ENCODE measurements around the gene SRR. TPM values are rescaled to one million over a fixed set of nuclear protein-coding genes. Genes with fewer than 3 reads are reported as not detected.
"Not testable (repeated sequence)": the region's sequence is repeated elsewhere in the genome, so short reads cannot be mapped to it uniquely, and the experiment has no call there.

The SRR gene
- total RNA-seq (10 to 100 TPM in 1 of 2 donors, 1 to 10 TPM in 1; 9.2 to 11.8 TPM), polyA plus RNA-seq (ENCODE audit: insufficient read length in 6 of 6) (10 to 100 TPM; 21.8 to 27.0 (median 23.9) TPM)
- long read RNA-seq, donor 1, transcript SRR-201 (8 exons, 2,728 nt) = major isoform, 10 of 26 reads
- long read RNA-seq, donor 1, partial matches to known transcripts = 5 of 26 reads
- long read RNA-seq, donor 1, other reads (novel, unspliced or antisense) = 11 of 26 reads
- long read RNA-seq, donor 2, transcript SRR-201 (8 exons, 2,728 nt) = major isoform, 15 of 23 reads
- long read RNA-seq, donor 2, partial matches to known transcripts = 0 of 23 reads
- long read RNA-seq, donor 2, other reads (novel, unspliced or antisense) = 8 of 23 reads
- long read RNA-seq, donor 3, transcript SRR-201 (8 exons, 2,728 nt) = major isoform, 5 of 5 reads
- long read RNA-seq, donor 3, partial matches to known transcripts = 0 of 5 reads
- long read RNA-seq, donor 3, other reads (novel, unspliced or antisense) = 0 of 5 reads
- long read RNA-seq, donor 4, partial matches to known transcripts = 0 of 4 reads
- long read RNA-seq, donor 4, other reads (novel, unspliced or antisense) = 2 of 4 reads
- long read RNA-seq, donor 5, transcript SRR-201 (8 exons, 2,728 nt) = major isoform, 7 of 7 reads
- long read RNA-seq, donor 5, partial matches to known transcripts = 0 of 7 reads
- long read RNA-seq, donor 5, other reads (novel, unspliced or antisense) = 0 of 7 reads
- long read RNA-seq, donor 6, transcript SRR-201 (8 exons, 2,728 nt) = major isoform, 9 of 9 reads
- long read RNA-seq, donor 6, partial matches to known transcripts = 0 of 9 reads
- long read RNA-seq, donor 6, other reads (novel, unspliced or antisense) = 0 of 9 reads
- long read RNA-seq, donor 7, transcript SRR-201 (8 exons, 2,728 nt) = major isoform, 7 of 7 reads
- long read RNA-seq, donor 7, partial matches to known transcripts = 0 of 7 reads
- long read RNA-seq, donor 7, other reads (novel, unspliced or antisense) = 0 of 7 reads
- long read RNA-seq, donor 8, partial matches to known transcripts = 0 of 10 reads
- long read RNA-seq, donor 8, other reads (novel, unspliced or antisense) = 6 of 10 reads
- long read RNA-seq, donor 9 = 0 reads
- long read RNA-seq, donor 10, transcript SRR-201 (8 exons, 2,728 nt) = major isoform, 7 of 9 reads
- long read RNA-seq, donor 10, partial matches to known transcripts = 0 of 9 reads
- long read RNA-seq, donor 10, other reads (novel, unspliced or antisense) = 2 of 9 reads
- long read RNA-seq, donor 11 = 0 reads
- long read RNA-seq, donor 12, partial matches to known transcripts = 0 of 1 reads
- long read RNA-seq, donor 12, other reads (novel, unspliced or antisense) = 0 of 1 reads

- no peak for TF ChIP-seq CTCF (IDR thresholded peaks at IDR 0.05)
- intact Hi-C loops (cut with DNase I) = no loop called here
- peak within 1 kb of the TSS; percentile 91 to 92 for H3K27ac ChIP-seq
- H3K4me3 ChIP-seq = peak within 1 kb of the TSS; percentile 83 to 92
- peaks cover 10 to 43% of the 10 kb centered on the region in 2 donors for H3K4me1 ChIP-seq
- ATAC-seq (peak; percentile 98), DNase-seq (peak; percentile 91 to 96 (median 92))
- H3K36me3 ChIP-seq = peaks cover 0 to 17% of the 10 kb centered on the region in 2 donors
- no peaks in the 10 kb centered on the region for H3K27me3 ChIP-seq
- no peaks in the 10 kb centered on the region for H3K9me3 ChIP-seq
Measured at GRCh38 chr17:2303204-2304188, at the start of gene SRR, which contains the start of gene SMG6. TSS of gene SRR (plus strand) at chr17:2303950. CDS start at chr17:2315561, 11,611 bp downstream. TSS of gene SMG6 (minus strand) at chr17:2303785. CDS start at chr17:2303720, 65 bp downstream.

- H3K27me3 ChIP-seq; DNase-seq; H3K27ac ChIP-seq; H3K9me3 ChIP-seq; H3K4me1 ChIP-seq; H3K4me3 ChIP-seq; intact Hi-C loops (cut with DNase I); ATAC-seq: not testable (repeated sequence)
- peaks cover 0 to 12% of the 10 kb centered on the region in 2 donors for H3K36me3 ChIP-seq
Measured at GRCh38 chr17:2258830-2259229, 44.9 kb upstream of the SRR start.

- intact Hi-C loops (cut with DNase I) = no loop called here
- H3K4me3 ChIP-seq = no peak overlapping the region
- no peaks in the 10 kb centered on the region for H3K27me3 ChIP-seq
- H3K36me3 ChIP-seq = peaks cover 0 to 5% of the 10 kb centered on the region in 2 donors
- ATAC-seq (peak; percentile 19), DNase-seq (no peak)
- no peak overlapping the region for H3K27ac ChIP-seq
- peaks cover 4 to 13% of the 10 kb centered on the region in 2 donors for H3K4me1 ChIP-seq
- TF ChIP-seq CTCF (IDR thresholded peaks at IDR 0.05) = no peak
- no peaks in the 10 kb centered on the region for H3K9me3 ChIP-seq
Measured at GRCh38 chr17:2259769-2260536, 43.8 kb upstream of the SRR start.

GRCh38 chr17:2262135-2262587, 41.6 kb upstream of the SRR start:
- intact Hi-C loops (cut with DNase I) = no loop called here
- peak; percentile 45 for ATAC-seq
- Histone ChIP-seq H3K4me1 (peaks cover 4 to 31% of the 10 kb centered on the region in 2 donors), H3K27me3 (no peaks in the 10 kb centered on the region), H3K9me3 (no peaks in the 10 kb centered on the region), H3K36me3 (peaks cover 0 to 5% of the 10 kb centered on the region in 2 donors), H3K4me3 (no peak overlapping the region), H3K27ac (no peak overlapping the region)
- no peak for DNase-seq
- no peak for TF ChIP-seq CTCF (IDR thresholded peaks at IDR 0.05)

All from left lung (tissue), 14 donors.